GM21360 (cell line): ENCODE results near the gene MINDY4.

ENCODE experiments used
- ATAC-seq: cut with Tn5 transposase; IDR thresholded peaks from one replicate; pipeline ENCODE4 v1.9.1; 2021; ENCODE audit warnings: mild to moderate bottlenecking, moderate library complexity; ENCODE audit not compliant: unreplicated experiment

The MINDY4 gene

DNA sequence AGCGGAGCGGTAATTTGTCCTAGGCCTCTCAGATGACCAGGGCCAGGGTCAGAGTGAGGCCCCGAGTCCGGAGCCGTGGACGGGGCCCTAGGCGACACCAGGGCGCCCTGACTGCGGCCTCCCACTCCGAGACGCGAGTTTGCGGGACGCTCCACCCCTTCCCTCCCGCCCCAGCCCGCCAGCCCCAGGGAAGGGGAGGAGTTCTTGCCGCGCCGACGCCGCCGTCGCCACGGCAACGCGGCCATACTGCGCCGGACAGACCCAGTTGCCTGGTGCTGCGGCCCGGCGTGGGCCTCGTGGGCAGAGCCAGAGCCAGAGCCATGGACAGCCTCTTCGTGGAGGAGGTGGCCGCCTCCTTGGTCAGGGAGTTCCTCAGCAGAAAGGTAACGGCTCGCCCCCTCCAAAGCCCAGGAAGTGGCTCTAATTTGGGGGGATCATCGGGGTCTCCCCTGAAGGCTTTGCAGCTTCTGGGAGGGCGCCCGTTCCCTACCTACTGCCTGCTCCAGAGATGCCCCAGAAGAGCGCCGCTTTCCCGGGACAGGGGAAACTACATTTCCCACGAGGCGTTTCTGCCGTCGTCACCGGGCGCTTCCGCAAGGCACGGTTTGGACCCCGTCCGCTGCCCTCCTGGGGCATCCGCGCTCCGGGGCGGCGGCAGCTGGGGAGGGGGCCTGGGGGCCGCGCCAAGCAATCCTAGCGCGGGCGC, at the start of gene MINDY4:
TSS of gene MINDY4 (plus strand) at position 244 of the 706 bp plus-strand sequence. CDS start at position 321, 77 bp downstream.
- peak; percentile 83 for ATAC-seq

DNA sequence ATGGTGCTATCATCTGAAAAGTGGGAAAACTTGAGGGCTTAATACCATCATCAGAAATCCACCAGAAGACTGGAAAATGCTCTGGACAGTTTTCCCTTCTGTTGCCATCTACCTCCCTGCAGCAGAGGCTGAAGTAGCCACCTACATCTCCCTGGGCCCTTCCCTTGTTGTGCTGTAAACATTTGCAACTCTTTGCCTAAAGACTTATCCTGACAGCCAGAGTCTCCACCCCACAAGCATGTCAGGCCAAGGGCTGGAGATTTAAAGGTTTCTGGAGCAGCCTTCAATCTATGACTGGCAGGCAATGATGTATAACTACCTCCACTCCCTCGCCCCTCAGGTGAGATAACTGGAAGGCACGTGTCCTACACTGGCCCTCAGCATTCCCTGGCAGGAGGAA, 49.0 kb upstream of the MINDY4 start:
- no peak for ATAC-seq

- no peak for ATAC-seq
These were observed 48.5 kb upstream of the MINDY4 start for GRCh38 chr7:30722671-30723070.

- ATAC-seq, result no peak
These were observed 47.4 kb upstream of the MINDY4 start for GRCh38 chr7:30723776-30724175.

- ATAC-seq, result no peak
These were observed 44.8 kb upstream of the MINDY4 start for GRCh38 chr7:30726296-30727006.

DNA sequence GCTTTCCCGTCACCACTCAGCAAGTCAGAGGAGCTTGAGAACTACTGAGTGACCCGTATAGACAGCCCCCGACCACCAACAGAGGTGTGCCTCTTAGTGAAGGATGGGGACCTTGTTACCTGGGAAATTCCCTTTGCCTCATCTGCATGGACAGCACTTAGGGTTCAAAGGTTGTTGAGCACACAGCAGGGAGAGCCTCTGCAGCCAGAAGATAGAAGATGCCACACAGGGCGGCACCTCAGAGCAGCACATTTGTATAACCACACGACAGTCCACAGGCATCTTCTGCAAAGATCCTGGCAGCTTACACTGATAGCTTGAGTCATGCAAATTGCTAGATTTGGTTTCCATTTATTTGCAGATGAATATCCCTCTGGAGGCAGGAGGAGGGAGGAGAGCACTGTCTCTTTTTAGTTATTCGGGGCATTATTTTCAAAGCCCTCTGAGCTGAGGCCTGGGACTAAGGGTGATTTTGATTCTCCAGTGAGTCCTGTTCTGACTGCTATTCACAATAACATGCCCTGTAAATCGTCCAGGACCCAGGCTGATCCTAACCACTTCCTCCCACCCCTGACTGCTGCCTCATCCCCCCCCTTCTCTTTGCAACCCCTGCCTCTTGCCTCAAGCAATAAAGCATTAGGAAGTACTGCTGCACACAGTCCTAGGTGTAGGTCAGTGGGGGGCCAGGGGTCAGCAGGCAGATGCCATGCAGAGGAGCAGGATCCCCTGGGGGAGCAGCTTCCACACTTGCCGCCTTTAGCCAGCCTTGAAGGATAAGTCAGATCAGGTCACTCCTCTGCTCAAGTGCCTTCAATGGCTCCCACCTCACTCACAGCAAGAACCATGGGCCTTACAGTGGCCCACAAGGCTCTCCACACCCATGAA, 43.9 kb upstream of the MINDY4 start:
- no peak for ATAC-seq

- ATAC-seq, result no peak
These were observed 42.6 kb upstream of the MINDY4 start for GRCh38 chr7:30728591-30729100.

DNA sequence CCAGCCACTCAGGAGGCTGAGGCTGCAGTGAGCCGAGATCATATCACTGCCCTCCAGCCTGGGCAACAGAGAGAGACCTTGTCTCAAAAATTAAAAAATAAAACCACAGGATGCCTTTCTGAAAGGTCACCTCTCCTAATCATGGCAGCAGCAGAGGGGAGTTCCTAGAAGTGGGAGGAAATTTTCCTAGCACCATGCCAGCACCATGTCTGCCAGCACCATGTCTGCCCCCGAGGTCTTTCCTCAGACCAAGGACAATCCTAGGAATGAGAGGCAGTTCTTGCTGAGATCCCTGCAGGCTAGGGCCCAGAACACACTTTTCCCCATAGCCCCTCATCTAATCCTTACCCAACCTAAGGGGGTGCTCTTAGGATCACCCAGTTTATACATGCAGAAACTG, 41.6 kb upstream of the MINDY4 start:
- no peak for ATAC-seq

DNA sequence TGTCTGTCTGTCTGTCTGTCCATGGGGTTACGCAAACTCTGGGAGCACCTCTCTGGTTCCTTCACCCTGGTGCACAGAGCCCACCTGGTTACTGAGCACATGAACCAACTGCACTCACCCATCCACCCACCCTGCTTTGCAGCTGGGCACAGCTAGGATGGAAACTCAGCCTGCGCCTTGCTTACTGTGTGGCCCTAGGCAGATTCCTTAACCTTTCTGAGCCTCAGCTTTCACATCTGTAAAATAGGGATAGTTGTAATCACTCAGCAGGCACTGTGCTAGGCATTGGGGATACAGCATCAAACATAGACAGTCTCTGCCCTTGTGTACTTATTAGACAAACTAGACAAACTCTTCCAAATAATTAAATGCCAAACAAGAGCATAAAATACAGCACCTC, 41.1 kb upstream of the MINDY4 start:
- ATAC-seq, result no peak

GRCh38 chr7:30730996-30731395, 40.2 kb upstream of the MINDY4 start:
- ATAC-seq, result no peak

- ATAC-seq, result no peak
These were observed 39.6 kb upstream of the MINDY4 start for GRCh38 chr7:30731581-30731980.

DNA sequence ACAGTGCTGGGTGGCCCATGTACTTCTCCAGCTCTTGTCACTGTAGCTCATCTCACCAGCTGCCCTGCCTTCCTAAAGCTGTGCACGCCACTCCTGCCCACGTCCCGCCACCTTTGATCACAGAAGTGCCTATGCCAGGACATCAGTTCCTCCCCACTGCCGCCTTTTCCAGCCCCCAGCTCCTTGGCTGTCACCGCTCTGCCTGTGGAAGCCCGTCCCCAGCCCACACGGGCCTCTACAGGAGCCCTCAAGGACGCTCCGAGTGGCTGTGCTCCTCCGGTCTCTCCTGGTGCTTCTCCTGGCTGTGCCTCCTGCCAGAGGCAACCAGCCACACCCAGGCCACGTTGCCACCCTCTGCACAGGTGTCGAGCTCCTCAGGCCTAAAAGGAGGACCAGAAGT, 38.6 kb upstream of the MINDY4 start:
- ATAC-seq, result no peak

GRCh38 chr7:30733216-30733615, 38.0 kb upstream of the MINDY4 start:
- ATAC-seq, result no peak

GRCh38 chr7:30733691-30734090, 37.5 kb upstream of the MINDY4 start:
- no peak for ATAC-seq

DNA sequence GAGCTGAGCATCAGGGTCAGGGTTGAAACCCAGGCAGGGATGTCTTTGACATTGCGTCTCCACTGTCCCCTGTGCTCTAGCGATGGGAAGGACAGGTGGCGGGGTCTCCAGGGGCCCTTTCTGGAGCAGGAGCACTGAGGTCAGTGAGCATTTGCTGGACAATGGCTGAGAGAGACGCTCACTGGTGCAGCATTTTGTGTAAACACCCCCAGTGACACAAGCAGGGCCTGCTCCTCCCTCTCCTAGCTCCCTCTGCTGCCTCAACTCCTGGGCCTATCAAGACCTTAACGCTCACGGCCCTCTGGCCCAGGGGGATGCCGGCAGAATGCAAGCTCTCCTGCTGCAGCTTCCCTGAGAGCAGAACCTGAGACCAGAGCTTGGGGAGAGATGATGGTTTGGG, 36.7 kb upstream of the MINDY4 start:
- no peak for ATAC-seq

DNA sequence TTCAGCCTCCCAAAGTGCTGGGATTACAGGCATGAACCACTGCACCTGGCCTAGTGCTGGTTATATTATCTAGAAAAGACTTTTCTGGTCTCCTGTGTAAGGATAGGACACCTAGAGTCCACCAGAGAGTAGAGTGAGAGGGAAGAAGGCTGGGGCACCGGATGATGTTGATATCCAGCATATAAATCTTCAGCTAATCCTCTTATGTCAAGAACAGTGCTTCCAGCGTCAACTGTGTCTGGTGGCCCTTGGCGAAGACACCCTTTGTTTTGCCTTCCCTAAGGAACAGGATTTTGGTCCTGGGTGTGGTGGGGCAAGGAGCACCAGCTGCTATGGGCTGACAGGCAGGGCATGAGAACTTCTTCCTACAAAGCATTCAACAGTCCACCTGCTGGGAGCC, 35.6 kb upstream of the MINDY4 start:
- no peak for ATAC-seq

GRCh38 chr7:30736291-30736690, 34.9 kb upstream of the MINDY4 start:
- ATAC-seq, result no peak

- ATAC-seq, result no peak
These were observed 32.9 kb upstream of the MINDY4 start for GRCh38 chr7:30738026-30738915.

DNA sequence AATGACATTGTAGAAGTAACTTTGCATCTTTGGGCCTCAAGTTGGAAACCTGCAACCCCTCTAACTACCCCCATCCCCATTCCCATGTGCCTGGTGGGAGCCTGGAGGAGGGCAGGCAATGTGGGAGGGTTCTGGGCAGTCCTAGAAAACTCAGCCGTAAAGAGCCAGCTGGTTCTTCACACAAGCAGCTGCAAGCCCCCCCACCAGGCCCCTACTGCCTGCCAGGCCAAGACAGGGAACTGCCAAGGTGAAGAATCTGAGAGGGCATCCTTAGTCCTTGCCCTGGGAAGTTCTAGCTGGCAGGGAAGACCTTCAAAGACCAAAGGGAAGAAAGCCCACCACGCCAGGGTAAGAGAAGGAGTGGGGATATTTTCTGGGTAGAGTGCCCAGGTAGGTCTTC, 31.5 kb upstream of the MINDY4 start:
- ATAC-seq, result no peak

- peak; percentile 53 for ATAC-seq
These were observed 30.6 kb upstream of the MINDY4 start for GRCh38 chr7:30740417-30741181.
